HEK293 (cell line): ENCODE measurements around the gene ZNF764.

Source experiments
- BCL11A ChIP-seq: fragments of 450-650 bp; formaldehyde crosslinking; IDR thresholded peaks from 2 replicates; pipeline ENCODE4 v1.5.1; 2016; ENCODE audit warnings: low read depth, missing biosample characterization, missing genetic modification characterization
- GLI4 ChIP-seq: fragments of 450-650 bp; formaldehyde crosslinking; IDR thresholded peaks from 2 replicates; pipeline ENCODE4 v1.5.1; 2016; ENCODE audit warnings: missing biosample characterization, missing genetic modification characterization
- GLIS1 ChIP-seq: fragments of 450-650 bp; formaldehyde crosslinking; IDR thresholded peaks from 2 replicates; pipeline ENCODE4 v1.5.1; 2016; ENCODE audit warnings: missing biosample characterization, missing genetic modification characterization
- KLF9 ChIP-seq: fragments of 450-650 bp; formaldehyde crosslinking; IDR thresholded peaks from 2 replicates; pipeline ENCODE4 v1.5.1; 2016; ENCODE audit warnings: missing biosample characterization, missing genetic modification characterization, low read depth
- RBAK ChIP-seq: fragments of 450-650 bp; formaldehyde crosslinking; IDR thresholded peaks from 2 replicates; pipeline ENCODE4 v1.5.1; 2016; ENCODE audit warnings: missing biosample characterization, missing genetic modification characterization
- SALL2 ChIP-seq: fragments of 450-650 bp; formaldehyde crosslinking; IDR thresholded peaks from 2 replicates; pipeline ENCODE4 v1.5.0; 2017; ENCODE audit warnings: missing biosample characterization, mild to moderate bottlenecking, missing genetic modification characterization, borderline replicate concordance
- SETDB1 ChIP-seq: IDR thresholded peaks from one replicate; pipeline ENCODE4 v1.6.1; 2017; ENCODE audit warnings: mild to moderate bottlenecking, low read length, moderate library complexity, mixed read lengths; ENCODE audit not compliant: insufficient read length
- TRIM28 ChIP-seq: IDR thresholded peaks from 2 replicates; pipeline ENCODE4 v1.6.1; 2011; ENCODE audit warnings: low read length, control low read depth, borderline replicate concordance
- ZBTB7A ChIP-seq: fragments of 450-650 bp; formaldehyde crosslinking; IDR thresholded peaks from 2 replicates; pipeline ENCODE4 v1.5.1; 2016; ENCODE audit warnings: low read depth, missing biosample characterization, missing genetic modification characterization
- ZBTB8A ChIP-seq: fragments of 450-650 bp; formaldehyde crosslinking; IDR thresholded peaks from 2 replicates; pipeline ENCODE4 v1.5.1; 2016; ENCODE audit warnings: missing biosample characterization, missing genetic modification characterization
- ZNF114 ChIP-seq: fragments of 450-650 bp; formaldehyde crosslinking; IDR thresholded peaks from 2 replicates; pipeline ENCODE4 v1.5.0; 2017; ENCODE audit warnings: missing biosample characterization, missing genetic modification characterization
- ZNF132 ChIP-seq: fragments of 450-650 bp; formaldehyde crosslinking; IDR thresholded peaks from 2 replicates; pipeline ENCODE4 v1.5.1; 2017; ENCODE audit warnings: missing biosample characterization, missing genetic modification characterization, borderline replicate concordance
- ZNF169 ChIP-seq: fragments of 450-650 bp; formaldehyde crosslinking; IDR thresholded peaks from 2 replicates; pipeline ENCODE4 v1.5.1; 2016; ENCODE audit warnings: missing biosample characterization, missing genetic modification characterization
- ZNF266 ChIP-seq: fragments of 450-650 bp; formaldehyde crosslinking; IDR thresholded peaks from 2 replicates; pipeline ENCODE4 v1.5.1; 2016; ENCODE audit warnings: missing biosample characterization, missing genetic modification characterization, low read depth
- ZNF311 ChIP-seq: fragments of 450-650 bp; formaldehyde crosslinking; IDR thresholded peaks from 2 replicates; pipeline ENCODE4 v1.5.1; 2017; ENCODE audit warnings: missing biosample characterization, missing genetic modification characterization, borderline replicate concordance
- ZNF350 ChIP-seq: fragments of 450-650 bp; formaldehyde crosslinking; IDR thresholded peaks from 2 replicates; pipeline ENCODE4 v1.5.0; 2017; ENCODE audit warnings: missing biosample characterization, mild to moderate bottlenecking, missing genetic modification characterization
- ZNF530 ChIP-seq: fragments of 450-650 bp; formaldehyde crosslinking; IDR thresholded peaks from 2 replicates; pipeline ENCODE4 v1.5.1; 2016; ENCODE audit warnings: low read depth, missing biosample characterization, missing genetic modification characterization
- ZNF561 ChIP-seq: fragments of 450-650 bp; IDR thresholded peaks from 2 replicates; pipeline ENCODE4 v1.5.1; 2018; ENCODE audit warnings: missing biosample characterization, missing genetic modification characterization, borderline replicate concordance
- ZNF654 ChIP-seq: fragments of 450-650 bp; formaldehyde crosslinking; IDR thresholded peaks from 2 replicates; pipeline ENCODE4 v1.5.1; 2016; ENCODE audit warnings: low read depth, missing biosample characterization, missing genetic modification characterization
- ZNF658 ChIP-seq: fragments of 450-650 bp; formaldehyde crosslinking; IDR thresholded peaks from 2 replicates; pipeline ENCODE4; 2016; ENCODE audit warnings: missing biosample characterization, missing genetic modification characterization
- ZNF670 ChIP-seq: fragments of 450-650 bp; formaldehyde crosslinking; IDR thresholded peaks from 2 replicates; pipeline ENCODE4 v1.5.1; 2016; ENCODE audit warnings: missing biosample characterization, missing genetic modification characterization, low read depth
- ZNF777 ChIP-seq: fragments of 450-650 bp; formaldehyde crosslinking; IDR thresholded peaks from 2 replicates; pipeline ENCODE4 v1.5.1; 2017; ENCODE audit warnings: missing biosample characterization, missing genetic modification characterization, borderline replicate concordance
- ZNF785 ChIP-seq: fragments of 450-650 bp; formaldehyde crosslinking; IDR thresholded peaks from 2 replicates; pipeline ENCODE4 v1.5.1; 2016; ENCODE audit warnings: missing biosample characterization, missing genetic modification characterization
- TF ChIP-seq, protein P1 (sequence below): sonication (generic); formaldehyde crosslinking; IDR thresholded peaks from 2 replicates; pipeline ENCODE4 v1.8.1; 2022; ENCODE audit warnings: mild to moderate bottlenecking, moderate library complexity, missing genetic modification reagents
- TF ChIP-seq, protein P2 (sequence below): fragments of 450-650 bp; formaldehyde crosslinking; IDR thresholded peaks from 2 replicates; pipeline ENCODE4 v1.5.1; 2016; ENCODE audit warnings: missing biosample characterization, missing genetic modification characterization, low read depth
- TF ChIP-seq, protein P3 (sequence below): fragments of 450-650 bp; formaldehyde crosslinking; IDR thresholded peaks from 2 replicates; pipeline ENCODE4 v1.5.1; 2016; ENCODE audit warnings: missing biosample characterization, missing genetic modification characterization
- TF ChIP-seq, protein P4 (sequence below): fragments of 450-650 bp; formaldehyde crosslinking; IDR thresholded peaks from 2 replicates; pipeline ENCODE4 v1.5.1; 2016; ENCODE audit warnings: missing biosample characterization, missing genetic modification characterization
- TF ChIP-seq, protein P5 (sequence below): fragments of 450-650 bp; formaldehyde crosslinking; IDR thresholded peaks from 2 replicates; pipeline ENCODE4 v1.5.1; 2016; ENCODE audit warnings: missing biosample characterization, missing genetic modification characterization
- TF ChIP-seq, protein P6 (sequence below): fragments of 450-650 bp; formaldehyde crosslinking; IDR thresholded peaks from 2 replicates; pipeline ENCODE4 v1.5.1; 2016; ENCODE audit warnings: missing biosample characterization, missing genetic modification characterization
- TF ChIP-seq, protein P7 (sequence below): fragments of 450-650 bp; formaldehyde crosslinking; IDR thresholded peaks from 2 replicates; pipeline ENCODE4 v1.5.1; 2016; ENCODE audit warnings: missing biosample characterization, missing genetic modification characterization

The ZNF764 gene

DNA sequence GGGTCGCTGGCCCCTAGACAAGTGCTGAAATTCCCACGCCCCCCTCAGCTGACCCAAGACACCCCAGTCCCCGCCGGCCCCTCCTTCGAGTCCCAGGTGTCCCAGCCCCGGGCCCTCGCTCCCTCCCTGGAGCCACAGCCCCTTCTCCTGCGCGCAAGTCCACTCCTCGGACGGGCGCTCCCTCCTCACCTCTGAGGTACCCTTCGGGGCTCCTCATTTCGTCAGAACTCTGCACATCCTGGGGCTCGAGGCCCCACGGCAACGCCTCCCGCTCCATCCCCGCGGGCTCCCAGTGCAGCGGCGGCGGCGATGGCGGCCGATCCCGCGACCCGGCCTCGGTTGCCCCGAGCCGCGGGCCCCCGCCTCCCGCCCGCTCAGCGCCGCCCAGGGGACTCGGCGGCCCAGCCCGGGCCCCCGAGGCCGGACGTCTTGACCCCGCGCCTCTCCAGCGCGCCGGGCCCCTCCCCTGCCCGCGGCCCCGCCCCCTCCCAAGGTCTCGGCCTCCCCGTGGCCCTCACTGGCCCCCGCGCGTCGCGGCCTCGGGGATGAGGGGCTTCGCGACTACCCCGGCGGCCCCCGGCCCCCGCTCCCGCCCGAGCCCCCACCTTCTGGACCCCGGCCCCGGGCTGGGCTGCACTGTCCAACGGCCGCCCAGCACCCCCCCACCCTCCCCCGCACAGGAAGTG, 31.9 kb downstream of the ZNF764 start, which contains the start of gene ZNF768 (continued):
- TF ChIP-seq, protein P1, sequence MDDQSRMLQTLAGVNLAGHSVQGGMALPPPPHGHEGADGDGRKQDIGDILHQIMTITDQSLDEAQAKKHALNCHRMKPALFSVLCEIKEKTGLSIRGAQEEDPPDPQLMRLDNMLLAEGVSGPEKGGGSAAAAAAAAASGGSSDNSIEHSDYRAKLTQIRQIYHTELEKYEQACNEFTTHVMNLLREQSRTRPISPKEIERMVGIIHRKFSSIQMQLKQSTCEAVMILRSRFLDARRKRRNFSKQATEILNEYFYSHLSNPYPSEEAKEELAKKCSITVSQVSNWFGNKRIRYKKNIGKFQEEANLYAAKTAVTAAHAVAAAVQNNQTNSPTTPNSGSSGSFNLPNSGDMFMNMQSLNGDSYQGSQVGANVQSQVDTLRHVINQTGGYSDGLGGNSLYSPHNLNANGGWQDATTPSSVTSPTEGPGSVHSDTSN: no peak
- TF ChIP-seq, protein P2, sequence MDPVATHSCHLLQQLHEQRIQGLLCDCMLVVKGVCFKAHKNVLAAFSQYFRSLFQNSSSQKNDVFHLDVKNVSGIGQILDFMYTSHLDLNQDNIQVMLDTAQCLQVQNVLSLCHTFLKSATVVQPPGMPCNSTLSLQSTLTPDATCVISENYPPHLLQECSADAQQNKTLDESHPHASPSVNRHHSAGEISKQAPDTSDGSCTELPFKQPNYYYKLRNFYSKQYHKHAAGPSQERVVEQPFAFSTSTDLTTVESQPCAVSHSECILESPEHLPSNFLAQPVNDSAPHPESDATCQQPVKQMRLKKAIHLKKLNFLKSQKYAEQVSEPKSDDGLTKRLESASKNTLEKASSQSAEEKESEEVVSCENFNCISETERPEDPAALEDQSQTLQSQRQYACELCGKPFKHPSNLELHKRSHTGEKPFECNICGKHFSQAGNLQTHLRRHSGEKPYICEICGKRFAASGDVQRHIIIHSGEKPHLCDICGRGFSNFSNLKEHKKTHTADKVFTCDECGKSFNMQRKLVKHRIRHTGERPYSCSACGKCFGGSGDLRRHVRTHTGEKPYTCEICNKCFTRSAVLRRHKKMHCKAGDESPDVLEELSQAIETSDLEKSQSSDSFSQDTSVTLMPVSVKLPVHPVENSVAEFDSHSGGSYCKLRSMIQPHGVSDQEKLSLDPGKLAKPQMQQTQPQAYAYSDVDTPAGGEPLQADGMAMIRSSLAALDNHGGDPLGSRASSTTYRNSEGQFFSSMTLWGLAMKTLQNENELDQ (tag by site-specific recombination): no peak
- TF ChIP-seq ZNF350 (tag by site-specific recombination) (no peak), KLF9 (tag by site-specific recombination) (no peak), SALL2 (no peak), BCL11A (no peak), ZNF266 (tag by site-specific recombination) (no peak), TRIM28 (no peak), ZNF114 (tag by site-specific recombination) (no peak), ZNF654 (tag by site-specific recombination) (no peak), ZNF785 (tag by site-specific recombination) (no peak), GLIS1 (tag by site-specific recombination) (no peak), ZNF311 (tag by site-specific recombination) (no peak), ZNF132 (tag by site-specific recombination) (no peak), SETDB1 (no peak), ZNF777 (tag by site-specific recombination) (no peak), ZBTB8A (tag by site-specific recombination) (peak; percentile 15; the same call in 1 of the 2 replicates), ZBTB7A (tag by site-specific recombination) (peak; percentile 52; the same call in 1 of the 2 replicates), GLI4 (tag by site-specific recombination) (no peak), ZNF658 (tag by site-specific recombination) (no peak), ZNF169 (no peak), RBAK (tag by site-specific recombination) (no peak), ZNF530 (tag by site-specific recombination) (no peak), ZNF670 (tag by site-specific recombination) (no peak), ZNF561 (tag by site-specific recombination) (no peak)
- TF ChIP-seq, protein P3, sequence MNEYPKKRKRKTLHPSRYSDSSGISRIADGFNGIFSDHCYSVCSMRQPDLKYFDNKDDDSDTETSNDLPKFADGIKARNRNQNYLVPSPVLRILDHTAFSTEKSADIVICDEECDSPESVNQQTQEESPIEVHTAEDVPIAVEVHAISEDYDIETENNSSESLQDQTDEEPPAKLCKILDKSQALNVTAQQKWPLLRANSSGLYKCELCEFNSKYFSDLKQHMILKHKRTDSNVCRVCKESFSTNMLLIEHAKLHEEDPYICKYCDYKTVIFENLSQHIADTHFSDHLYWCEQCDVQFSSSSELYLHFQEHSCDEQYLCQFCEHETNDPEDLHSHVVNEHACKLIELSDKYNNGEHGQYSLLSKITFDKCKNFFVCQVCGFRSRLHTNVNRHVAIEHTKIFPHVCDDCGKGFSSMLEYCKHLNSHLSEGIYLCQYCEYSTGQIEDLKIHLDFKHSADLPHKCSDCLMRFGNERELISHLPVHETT (tag by site-specific recombination): no peak
- TF ChIP-seq, protein P4, sequence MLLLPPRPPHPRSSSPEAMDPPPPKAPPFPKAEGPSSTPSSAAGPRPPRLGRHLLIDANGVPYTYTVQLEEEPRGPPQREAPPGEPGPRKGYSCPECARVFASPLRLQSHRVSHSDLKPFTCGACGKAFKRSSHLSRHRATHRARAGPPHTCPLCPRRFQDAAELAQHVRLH: no peak
- TF ChIP-seq, protein P5, sequence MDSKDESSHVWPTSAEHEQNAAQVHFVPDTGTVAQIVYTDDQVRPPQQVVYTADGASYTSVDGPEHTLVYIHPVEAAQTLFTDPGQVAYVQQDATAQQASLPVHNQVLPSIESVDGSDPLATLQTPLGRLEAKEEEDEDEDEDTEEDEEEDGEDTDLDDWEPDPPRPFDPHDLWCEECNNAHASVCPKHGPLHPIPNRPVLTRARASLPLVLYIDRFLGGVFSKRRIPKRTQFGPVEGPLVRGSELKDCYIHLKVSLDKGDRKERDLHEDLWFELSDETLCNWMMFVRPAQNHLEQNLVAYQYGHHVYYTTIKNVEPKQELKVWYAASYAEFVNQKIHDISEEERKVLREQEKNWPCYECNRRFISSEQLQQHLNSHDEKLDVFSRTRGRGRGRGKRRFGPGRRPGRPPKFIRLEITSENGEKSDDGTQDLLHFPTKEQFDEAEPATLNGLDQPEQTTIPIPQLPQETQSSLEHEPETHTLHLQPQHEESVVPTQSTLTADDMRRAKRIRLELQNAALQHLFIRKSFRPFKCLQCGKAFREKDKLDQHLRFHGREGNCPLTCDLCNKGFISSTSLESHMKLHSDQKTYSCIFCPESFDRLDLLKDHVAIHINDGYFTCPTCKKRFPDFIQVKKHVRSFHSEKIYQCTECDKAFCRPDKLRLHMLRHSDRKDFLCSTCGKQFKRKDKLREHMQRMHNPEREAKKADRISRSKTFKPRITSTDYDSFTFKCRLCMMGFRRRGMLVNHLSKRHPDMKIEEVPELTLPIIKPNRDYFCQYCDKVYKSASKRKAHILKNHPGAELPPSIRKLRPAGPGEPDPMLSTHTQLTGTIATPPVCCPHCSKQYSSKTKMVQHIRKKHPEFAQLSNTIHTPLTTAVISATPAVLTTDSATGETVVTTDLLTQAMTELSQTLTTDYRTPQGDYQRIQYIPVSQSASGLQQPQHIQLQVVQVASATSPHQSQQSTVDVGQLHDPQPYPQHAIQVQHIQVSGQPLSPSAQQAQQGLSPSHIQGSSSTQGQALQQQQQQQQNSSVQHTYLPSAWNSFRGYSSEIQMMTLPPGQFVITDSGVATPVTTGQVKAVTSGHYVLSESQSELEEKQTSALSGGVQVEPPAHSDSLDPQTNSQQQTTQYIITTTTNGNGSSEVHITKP (tag by site-specific recombination): no peak
- TF ChIP-seq, protein P6, sequence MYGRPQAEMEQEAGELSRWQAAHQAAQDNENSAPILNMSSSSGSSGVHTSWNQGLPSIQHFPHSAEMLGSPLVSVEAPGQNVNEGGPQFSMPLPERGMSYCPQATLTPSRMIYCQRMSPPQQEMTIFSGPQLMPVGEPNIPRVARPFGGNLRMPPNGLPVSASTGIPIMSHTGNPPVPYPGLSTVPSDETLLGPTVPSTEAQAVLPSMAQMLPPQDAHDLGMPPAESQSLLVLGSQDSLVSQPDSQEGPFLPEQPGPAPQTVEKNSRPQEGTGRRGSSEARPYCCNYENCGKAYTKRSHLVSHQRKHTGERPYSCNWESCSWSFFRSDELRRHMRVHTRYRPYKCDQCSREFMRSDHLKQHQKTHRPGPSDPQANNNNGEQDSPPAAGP (tag by site-specific recombination): peak; percentile 65; the same call in 1 of the 2 replicates
- TF ChIP-seq, protein P7, sequence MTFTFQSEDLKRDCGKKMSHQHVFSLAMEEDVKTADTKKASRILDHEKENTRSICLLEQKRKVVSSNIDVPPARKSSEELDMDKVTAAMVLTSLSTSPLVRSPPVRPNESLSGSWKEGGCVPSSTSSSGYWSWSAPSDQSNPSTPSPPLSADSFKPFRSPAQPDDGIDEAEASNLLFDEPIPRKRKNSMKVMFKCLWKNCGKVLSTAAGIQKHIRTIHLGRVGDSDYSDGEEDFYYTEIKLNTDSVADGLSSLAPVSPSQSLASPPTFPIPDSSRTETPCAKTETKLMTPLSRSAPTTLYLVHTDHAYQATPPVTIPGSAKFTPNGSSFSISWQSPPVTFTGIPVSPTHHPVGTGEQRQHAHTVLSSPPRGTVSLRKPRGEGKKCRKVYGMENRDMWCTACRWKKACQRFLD (tag by site-specific recombination): no peak
